Mucosa of descending colon (tissue), 3 donors: Measurements from ENCODE around the gene ARHGEF11. TPM values are rescaled to one million over a fixed set of nuclear protein-coding genes. Genes with fewer than 3 reads are reported as not detected.

ENCODE experiments used
- ATAC-seq: fragments of 200-7000 bp; cut with Tn5 transposase; one replicate; pipeline ENCODE4 v1.9.1; 2020; ENCODE audit warnings: mild to moderate bottlenecking, moderate library complexity
- DNase-seq, 3 donors: peaks; one replicate each; pipeline ENCODE4 v3.0.0-alpha.2; 2020
- H3K36me3 ChIP-seq: fragments of 200-600 bp; one replicate; pipeline ENCODE4 v1.8.0; 2021; ENCODE audit warnings: low read depth, mild to moderate bottlenecking
- H3K4me1 ChIP-seq: fragments of 200-600 bp; one replicate; pipeline ENCODE4 v1.8.0; 2021; ENCODE audit warnings: low read depth, mild to moderate bottlenecking
- H3K4me3 ChIP-seq: fragments of 200-600 bp; one replicate; pipeline ENCODE4 v1.8.0; 2021; ENCODE audit warnings: mild to moderate bottlenecking
- H3K9me3 ChIP-seq: fragments of 200-600 bp; one replicate; pipeline ENCODE4 v1.8.0; 2021; ENCODE audit warnings: mild to moderate bottlenecking
- intact Hi-C, 2 donors: fragments of 100-400 bp; cut with DNase I in 1 of 2; cut with micrococcal nuclease in 1 of 2; formaldehyde crosslinking; loops; one replicate each; pipeline versions ENCODE4 v1.11.0 to v1.11.1; 2022; cut with DNase I, micrococcal nuclease
- total RNA-seq, 3 donors: library from RNA; stranded (reverse); fragmentation: NEBNext Ultra II Directional in 2 of 3; extraction: Animal tissue kit (Norgen Biotek cat#: 25700) in 2 of 3; gene quantifications; one replicate each; pipeline versions ENCODE4 v1.2.1 to v1.2.4, GENCODE V29; 2021 to 2023
- TF ChIP-seq, protein P1 (sequence below): fragments of 200-600 bp; IDR thresholded peaks from one replicate; pipeline ENCODE4 v1.8.0; 2022; ENCODE audit warnings: antibody characterized with exemption, mild to moderate bottlenecking
- donor health status: DM: no; HTN: no; CAD: no; lungs with moderate emphysema.
- donor health status: DM: no; HTN: no; CAD: no.
- donor health status: DM: no; HTN: yes; CAD: no.

Gene ARHGEF11
- total RNA-seq, 3 donors from 2014 or later, result 47.7 to 75.1 (median 60.0) TPM

DNA sequence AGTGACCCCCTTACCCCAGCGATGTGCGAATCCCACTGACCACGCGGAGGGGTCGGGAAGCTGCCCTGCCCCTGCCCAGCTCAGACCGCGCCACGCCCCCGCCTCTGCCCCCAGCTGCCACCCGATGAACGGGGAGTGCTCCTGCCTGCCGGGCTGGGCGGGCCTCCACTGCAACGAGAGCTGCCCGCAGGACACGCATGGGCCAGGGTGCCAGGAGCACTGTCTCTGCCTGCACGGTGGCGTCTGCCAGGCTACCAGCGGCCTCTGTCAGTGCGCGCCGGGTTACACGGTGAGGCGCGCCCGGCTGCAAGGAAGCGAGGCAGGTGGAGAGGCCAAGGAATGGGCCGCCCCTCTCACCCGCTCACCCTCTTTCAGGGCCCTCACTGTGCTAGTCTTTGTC is 137.0 kb downstream of the ARHGEF11 start:
- intact Hi-C loops, result no loop called here
- TF ChIP-seq, protein P1, sequence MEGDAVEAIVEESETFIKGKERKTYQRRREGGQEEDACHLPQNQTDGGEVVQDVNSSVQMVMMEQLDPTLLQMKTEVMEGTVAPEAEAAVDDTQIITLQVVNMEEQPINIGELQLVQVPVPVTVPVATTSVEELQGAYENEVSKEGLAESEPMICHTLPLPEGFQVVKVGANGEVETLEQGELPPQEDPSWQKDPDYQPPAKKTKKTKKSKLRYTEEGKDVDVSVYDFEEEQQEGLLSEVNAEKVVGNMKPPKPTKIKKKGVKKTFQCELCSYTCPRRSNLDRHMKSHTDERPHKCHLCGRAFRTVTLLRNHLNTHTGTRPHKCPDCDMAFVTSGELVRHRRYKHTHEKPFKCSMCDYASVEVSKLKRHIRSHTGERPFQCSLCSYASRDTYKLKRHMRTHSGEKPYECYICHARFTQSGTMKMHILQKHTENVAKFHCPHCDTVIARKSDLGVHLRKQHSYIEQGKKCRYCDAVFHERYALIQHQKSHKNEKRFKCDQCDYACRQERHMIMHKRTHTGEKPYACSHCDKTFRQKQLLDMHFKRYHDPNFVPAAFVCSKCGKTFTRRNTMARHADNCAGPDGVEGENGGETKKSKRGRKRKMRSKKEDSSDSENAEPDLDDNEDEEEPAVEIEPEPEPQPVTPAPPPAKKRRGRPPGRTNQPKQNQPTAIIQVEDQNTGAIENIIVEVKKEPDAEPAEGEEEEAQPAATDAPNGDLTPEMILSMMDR, result no peak
- peaks cover 12% of the 10 kb centered on the region for H3K4me1 ChIP-seq
- no peaks in the 10 kb centered on the region for H3K9me3 ChIP-seq
- H3K36me3 ChIP-seq, result no peaks in the 10 kb centered on the region
- DNase-seq (peak in 2 of 3 donors; percentile 28 to 49), ATAC-seq (peak; percentile 15)
- no peak overlapping the region for H3K4me3 ChIP-seq

DNA sequence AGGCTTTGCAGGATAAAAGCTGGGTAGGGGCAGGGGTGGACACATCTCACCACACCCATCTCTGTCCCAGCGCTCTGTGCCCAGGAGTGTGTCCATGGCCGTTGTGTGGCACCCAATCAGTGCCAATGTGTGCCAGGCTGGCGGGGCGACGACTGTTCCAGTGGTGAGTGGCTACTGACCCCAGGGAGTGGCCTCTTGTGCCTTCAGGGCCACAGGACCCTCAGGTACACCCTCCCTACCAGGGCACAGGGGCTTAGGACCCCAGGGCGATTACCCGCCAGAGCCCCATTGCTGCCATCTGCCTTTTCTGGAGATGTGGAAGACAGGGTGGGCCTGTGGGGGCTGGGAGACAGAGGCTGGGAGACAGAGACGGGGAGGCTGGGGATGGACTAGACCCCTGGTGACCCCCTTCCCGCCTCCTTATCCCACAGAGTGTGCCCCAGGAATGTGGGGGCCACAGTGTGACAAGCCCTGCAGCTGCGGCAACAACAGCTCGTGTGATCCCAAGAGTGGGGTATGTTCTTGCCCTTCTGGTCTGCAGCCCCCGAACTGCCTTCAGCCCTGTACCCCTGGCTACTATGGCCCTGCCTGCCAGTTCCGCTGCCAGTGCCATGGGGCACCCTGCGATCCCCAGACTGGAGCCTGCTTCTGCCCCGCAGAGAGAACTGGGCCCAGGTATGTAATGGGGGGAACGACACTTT is 139.2 kb downstream of the ARHGEF11 start:
- intact Hi-C loops, result no loop called here
- ATAC-seq, result no peak
- DNase-seq, result peak in 2 of 3 donors; percentile 21 to 40
- H3K9me3 ChIP-seq, result no peaks in the 10 kb centered on the region
- TF ChIP-seq, protein P1, result no peak
- H3K4me3 ChIP-seq, result no peak overlapping the region
- peaks cover 12% of the 10 kb centered on the region for H3K4me1 ChIP-seq
- no peaks in the 10 kb centered on the region for H3K36me3 ChIP-seq

DNA sequence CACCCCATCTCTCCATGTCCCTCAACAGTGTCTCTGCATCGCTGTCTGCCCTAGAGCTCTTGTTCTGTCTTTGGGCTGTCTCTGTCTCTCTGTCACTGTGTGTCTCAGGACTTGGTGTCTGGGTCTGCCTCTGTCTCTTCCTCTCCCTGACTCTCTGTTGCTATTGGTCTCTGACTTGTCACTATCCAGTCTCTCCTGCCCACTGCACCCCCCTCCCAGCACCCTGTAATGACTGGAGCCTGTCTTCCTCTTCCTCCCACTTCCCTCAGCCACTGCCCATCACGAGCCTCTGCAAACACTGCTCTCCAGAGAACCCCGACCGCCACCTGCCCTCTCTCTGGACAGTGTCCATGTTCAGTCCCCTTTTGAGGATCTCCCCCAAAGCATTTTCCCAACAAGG is 139.9 kb downstream of the ARHGEF11 start:
- H3K4me1 ChIP-seq, result peaks cover 12% of the 10 kb centered on the region
- peak in 1 of 3 donors; percentile 3 for DNase-seq
- TF ChIP-seq, protein P1, result no peak
- H3K36me3 ChIP-seq, result no peaks in the 10 kb centered on the region
- intact Hi-C loops, result no loop called here
- H3K4me3 ChIP-seq, result no peak overlapping the region
- ATAC-seq, result no peak
- H3K9me3 ChIP-seq, result no peaks in the 10 kb centered on the region

DNA sequence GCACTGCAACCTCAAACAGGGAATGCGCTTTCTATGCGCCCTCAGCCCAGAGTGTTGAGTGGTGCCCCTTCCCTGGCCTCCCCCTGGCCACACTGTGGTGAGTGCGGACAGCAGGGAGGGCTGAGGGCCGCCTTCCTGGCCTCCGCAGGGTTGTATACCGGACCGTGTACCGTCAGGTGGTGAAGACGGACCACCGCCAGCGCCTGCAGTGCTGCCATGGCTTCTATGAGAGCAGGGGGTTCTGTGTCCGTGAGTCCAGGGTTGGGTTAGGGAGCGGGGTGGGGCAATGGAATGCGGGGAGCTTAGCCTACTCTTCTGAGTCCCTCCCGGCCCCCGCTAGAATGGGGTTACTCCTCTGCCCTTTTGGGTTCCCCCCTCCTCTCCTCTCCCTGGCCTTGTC is 140.4 kb downstream of the ARHGEF11 start:
- ATAC-seq (no peak), DNase-seq (peak in 2 of 3 donors; percentile 15 to 33)
- Histone ChIP-seq H3K4me1 (peaks cover 12% of the 10 kb centered on the region), H3K4me3 (no peak overlapping the region), H3K36me3 (no peaks in the 10 kb centered on the region), H3K9me3 (no peaks in the 10 kb centered on the region)
- TF ChIP-seq, protein P1, result no peak
- intact Hi-C loops, result no loop called here

DNA sequence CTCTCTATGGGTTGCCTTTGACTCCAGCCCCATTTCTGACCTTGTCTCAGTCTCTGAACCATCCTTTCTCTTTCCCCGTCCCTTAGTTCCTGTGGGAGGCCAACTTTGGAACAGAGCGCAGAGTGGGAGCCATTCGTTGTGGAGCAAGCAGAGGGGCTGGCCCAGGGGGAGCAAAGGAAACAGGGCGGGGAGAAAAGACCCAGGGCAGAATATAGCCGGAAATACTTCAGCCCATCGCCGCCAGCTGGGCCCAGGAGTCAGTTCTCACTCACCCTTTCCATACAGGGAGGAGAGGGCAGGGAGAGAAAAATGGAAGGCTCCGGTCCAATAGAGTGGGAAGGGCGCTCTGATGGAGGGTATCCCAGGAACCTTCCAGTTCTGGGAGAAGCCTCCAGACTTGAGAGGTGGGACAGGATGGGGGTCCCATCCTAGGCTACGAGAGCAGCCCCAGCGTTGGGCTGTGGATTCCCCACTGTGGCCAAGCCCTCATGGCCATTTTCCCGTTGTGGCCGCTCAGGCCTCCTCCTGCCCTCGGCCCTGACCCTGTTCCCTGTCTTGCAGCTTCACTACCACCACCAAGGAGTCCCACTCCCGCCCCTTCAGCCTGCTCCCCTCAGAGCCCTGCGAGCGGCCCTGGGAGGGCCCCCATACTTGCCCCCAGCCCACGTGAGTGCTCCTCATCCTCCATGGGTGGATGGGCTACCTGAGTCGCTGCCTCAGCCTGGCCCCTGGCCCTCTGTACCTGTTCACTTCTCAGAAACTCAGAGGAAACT is 141.2 kb downstream of the ARHGEF11 start:
- Histone ChIP-seq H3K4me1 (peaks cover 12% of the 10 kb centered on the region), H3K4me3 (no peak overlapping the region), H3K36me3 (no peaks in the 10 kb centered on the region), H3K9me3 (no peaks in the 10 kb centered on the region)
- intact Hi-C loops, result no loop called here
- ATAC-seq (no peak), DNase-seq (peak in 2 of 3 donors; percentile 16 to 31)
- TF ChIP-seq, protein P1, result no peak
